Caco-2 (cell line): ENCODE results near the gene CABP1. TPM values are rescaled to one million over a fixed set of nuclear protein-coding genes. Genes with fewer than 3 reads are reported as not detected.

Source experiments
- BruUV-seq: library from RNA; stranded (reverse); fragments of 400-500 nt; replicated peaks from 2 replicates; lab custom pipeline; 2021; lab: Mats Ljungman, UMichigan
- CTCF ChIA-PET: fragments of 300-600 bp; sonication (Branson Sonifier 250); formaldehyde crosslinking; loops from one replicate; lab custom pipeline; 2022; ENCODE audit warnings: antibody characterized with exemption; lab: Charles Lee
- POLR2A ChIA-PET: fragments of 300-600 bp; sonication (Branson Sonifier 250); formaldehyde crosslinking; loops from one replicate; lab custom pipeline; 2022; ENCODE audit warnings: antibody characterized with exemption; lab: Charles Lee
- DNase-seq, 2 experiments: peaks; one replicate each; pipeline versions ENCODE4 v3.0.0 to v3.0.0-alpha.2; 2020 to 2022
- H3K27me3 ChIP-seq: replicated peaks from 2 replicates; pipeline ENCODE4 v1.6.0; 2011; ENCODE audit warnings: low read length; ENCODE audit not compliant: control insufficient read depth, insufficient read depth
- H3K36me3 ChIP-seq: 2 replicates; pipeline ENCODE4 v1.5.1; 2011; ENCODE audit warnings: low read length; ENCODE audit not compliant: control insufficient read depth, insufficient read depth
- H3K4me1 ChIP-seq: fragments of 250-450 bp; sonication (Bioruptor Pico); 2 replicates; pipeline ENCODE4 v1.5.1; 2020; ENCODE audit warnings: mild to moderate bottlenecking
- H3K4me3 ChIP-seq: 2 replicates; pipeline ENCODE4 v1.5.1; 2011; ENCODE audit warnings: low read depth, mild to moderate bottlenecking, control low read depth, low read length
- H3K9me3 ChIP-seq: fragments of 250-450 bp; sonication (Bioruptor Pico); 2 replicates; pipeline ENCODE4 v1.5.1; 2020; ENCODE audit warnings: mild to moderate bottlenecking, moderate library complexity
- H3K27ac Mint-ChIP-seq: one replicate; pipeline ENCODE4 v1.8.0; 2022; ENCODE audit warnings: mixed read lengths; ENCODE audit not compliant: unreplicated experiment
- H3K27me3 Mint-ChIP-seq: one replicate; pipeline ENCODE4 v1.8.0; 2022; ENCODE audit warnings: mixed read lengths; ENCODE audit not compliant: insufficient read depth, unreplicated experiment
- H3K36me3 Mint-ChIP-seq: one replicate; pipeline ENCODE4 v1.8.0; 2022; ENCODE audit warnings: mild to moderate bottlenecking, mixed read lengths; ENCODE audit not compliant: insufficient read depth, unreplicated experiment
- H3K4me1 Mint-ChIP-seq: one replicate; pipeline ENCODE4 v1.8.0; 2022; ENCODE audit warnings: low read depth, mixed read lengths; ENCODE audit not compliant: unreplicated experiment
- H3K4me3 Mint-ChIP-seq: one replicate; pipeline ENCODE4 v1.8.0; 2022; ENCODE audit warnings: mild to moderate bottlenecking, moderate library complexity, mixed read lengths; ENCODE audit not compliant: unreplicated experiment
- H3K9me3 Mint-ChIP-seq: one replicate; pipeline ENCODE4 v1.8.0; 2022; ENCODE audit warnings: mixed read lengths; ENCODE audit not compliant: unreplicated experiment
- CTCF ChIP-seq, 2 experiments: fragments of 200-600 bp in 1 of 2; IDR thresholded peaks; 1 replicate in 1 of 2; 2 replicates in 1 of 2; pipeline versions ENCODE4 v1.5.1 to v1.8.0; 2011 to 2022; ENCODE audit warnings: antibody characterized with exemption in 1 of 2, control low read depth in 1 of 2, inconsistent platforms in 1 of 2, low read depth in 1 of 2, low read length in 1 of 2, mild to moderate bottlenecking in 1 of 2, moderate library complexity in 1 of 2; ENCODE audit not compliant: insufficient read depth in 1 of 2, severe bottlenecking in 1 of 2, unreplicated experiment in 1 of 2
- intact Hi-C: fragments of 100-400 bp; cut with micrococcal nuclease; formaldehyde crosslinking; loops from one replicate; pipeline ENCODE4 v1.10.0; 2022; ENCODE audit not compliant: unreplicated experiment
- total RNA-seq: library from RNA; stranded (reverse); gene quantifications from 2 replicates; pipeline ENCODE4 v1.2.3, GENCODE V29; 2022

CABP1 gene
- total RNA-seq, 1 experiment from 2014 or later: 0.95 TPM

- H3K36me3 Mint-ChIP-seq: no peaks in the 10 kb centered on the region
- CTCF ChIA-PET: interaction anchor here (0.6 to 1.4 kb wide), 4 partner anchors 8 to 70 kb away, joined by 3 to 11 read pairs (median 6); partner anchors contain the start of genes POP5 and UNC119B
- BruUV-seq: no TSS peak
- H3K9me3 Mint-ChIP-seq: no peaks in the 10 kb centered on the region
- POLR2A ChIA-PET: no interaction called here
- H3K4me1 Mint-ChIP-seq: peaks cover 7% of the 10 kb centered on the region
- H3K27ac Mint-ChIP-seq: no peak overlapping the region
- peak; percentile 71 to 82 for DNase-seq
- peak in 1 of 2 experiments; percentile 16 for TF ChIP-seq CTCF (IDR thresholded peaks at IDR 0.05; ENCODE audit: insufficient read depth in 1 of 2, low read depth in 1 of 2, low read length in 1 of 2, severe bottlenecking in 1 of 2, unreplicated experiment in 1 of 2)
- H3K4me3 Mint-ChIP-seq: peak overlapping the region; percentile 66
- peaks cover 4% of the 10 kb centered on the region for H3K27me3 Mint-ChIP-seq
- intact Hi-C loops: no loop called here
- peak overlapping the region; percentile 57 for H3K4me3 ChIP-seq
- no peaks in the 10 kb centered on the region; the same call in 1 of the 2 replicates for H3K27me3 ChIP-seq
- no peaks in the 10 kb centered on the region for H3K9me3 ChIP-seq
- peaks cover 8% of the 10 kb centered on the region for H3K4me1 ChIP-seq
- no peaks in the 10 kb centered on the region for H3K36me3 ChIP-seq
Measured at GRCh38 chr12:120640861-120641833, 721 bp downstream of the CABP1 start.

- H3K9me3 ChIP-seq: no peaks in the 10 kb centered on the region
- ChIA-PET POLR2A (interaction anchor here (0.6 kb wide), 1 partner anchor 411 kb away, joined by 3 read pairs; no protein-coding TSS in a partner anchor), CTCF (no interaction called here)
- H3K4me1 Mint-ChIP-seq: peaks cover 7% of the 10 kb centered on the region
- no TSS peak for BruUV-seq
- no peak overlapping the region; the same call in 1 of the 2 replicates for H3K4me3 ChIP-seq
- H3K27ac Mint-ChIP-seq: no peak overlapping the region
- no peaks in the 10 kb centered on the region for H3K36me3 ChIP-seq
- H3K27me3 ChIP-seq: no peaks in the 10 kb centered on the region; the same call in 1 of the 2 replicates
- no peak for TF ChIP-seq CTCF (IDR thresholded peaks at IDR 0.05; ENCODE audit: insufficient read depth in 1 of 2, low read depth in 1 of 2, low read length in 1 of 2, severe bottlenecking in 1 of 2, unreplicated experiment in 1 of 2)
- intact Hi-C loops: no loop called here
- H3K4me1 ChIP-seq: peaks cover 8% of the 10 kb centered on the region
- no peaks in the 10 kb centered on the region for H3K36me3 Mint-ChIP-seq
- H3K4me3 Mint-ChIP-seq: peak overlapping the region; percentile 66
- no peak for DNase-seq
- peaks cover 4% of the 10 kb centered on the region for H3K27me3 Mint-ChIP-seq
- no peaks in the 10 kb centered on the region for H3K9me3 Mint-ChIP-seq
Measured at GRCh38 chr12:120642121-120642520, 1.7 kb downstream of the CABP1 start.

- BruUV-seq: no TSS peak
- H3K4me3 Mint-ChIP-seq: no peak overlapping the region
- H3K9me3 Mint-ChIP-seq: no peaks in the 10 kb centered on the region
- H3K36me3 Mint-ChIP-seq: no peaks in the 10 kb centered on the region
- ChIA-PET CTCF (interaction anchor here (0.7 kb wide), 1 partner anchor 520 kb away, joined by 4 read pairs; no protein-coding TSS in a partner anchor), POLR2A (interaction anchor here (0.6 kb wide), 1 partner anchor 412 kb away, joined by 3 read pairs; no protein-coding TSS in a partner anchor)
- no peak for DNase-seq
- intact Hi-C loops: no loop called here
- H3K27ac Mint-ChIP-seq: no peak overlapping the region
- H3K36me3 ChIP-seq: no peaks in the 10 kb centered on the region
- peaks cover 8% of the 10 kb centered on the region for H3K4me1 ChIP-seq
- H3K4me3 ChIP-seq: no peak overlapping the region
- H3K27me3 ChIP-seq: no peaks in the 10 kb centered on the region; the same call in 1 of the 2 replicates
- peaks cover 4% of the 10 kb centered on the region for H3K27me3 Mint-ChIP-seq
- peaks cover 7% of the 10 kb centered on the region for H3K4me1 Mint-ChIP-seq
- H3K9me3 ChIP-seq: no peaks in the 10 kb centered on the region
- no peak for TF ChIP-seq CTCF (IDR thresholded peaks at IDR 0.05; ENCODE audit: insufficient read depth in 1 of 2, low read depth in 1 of 2, low read length in 1 of 2, severe bottlenecking in 1 of 2, unreplicated experiment in 1 of 2)
Measured at GRCh38 chr12:120642826-120643225, 2.4 kb downstream of the CABP1 start.
